Endothelial cell of umbilical vein (primary cell): ENCODE data around the gene ROCK2. TPM values are rescaled to one million over a fixed set of nuclear protein-coding genes. Genes with fewer than 3 reads are reported as not detected.

ENCODE experiments used
- BruUV-seq: library from RNA; stranded (reverse); fragments of 400-500 nt; replicated peaks from 2 replicates; lab custom pipeline; 2021; lab: Mats Ljungman, UMichigan
- CTCF ChIA-PET: fragments of 300-600, 350-600 bp; sonication (Branson Sonifier 250); formaldehyde crosslinking; loops from one replicate; lab custom pipeline; 2021; ENCODE audit warnings: antibody characterized with exemption, inconsistent platforms; lab: Charles Lee
- POLR2A ChIA-PET: fragments of 300-600, 350-600 bp; sonication (Branson Sonifier 250); formaldehyde crosslinking; loops from one replicate; lab custom pipeline; 2021; ENCODE audit warnings: antibody characterized with exemption, inconsistent platforms; lab: Charles Lee
- DNase-seq: peaks from one replicate; pipeline ENCODE4 v3.0.0-alpha.2; 2011; ENCODE audit warnings: low read depth, low spot score
- FAIRE-seq: peaks from 2 replicates; lab custom pipeline; 2011; peaks lifted over from hg19 to GRCh38; lab: Jason Lieb, UNC
- H2AFZ ChIP-seq: 2 replicates; pipeline ENCODE4 v1.6.0; 2012; ENCODE audit warnings: low read depth, low read length, control low read depth, inconsistent platforms
- H3K27ac ChIP-seq: 2 replicates; pipeline ENCODE4 v1.5.1; 2011; ENCODE audit warnings: low read depth, mild to moderate bottlenecking, control low read depth, low read length, moderate library complexity; ENCODE audit not compliant: insufficient read depth
- H3K27me3 ChIP-seq, 2 experiments: 2 replicates each; pipeline versions ENCODE4 v1.6.0 to v1.6.1; 2011; ENCODE audit warnings: low read length in 2 of 2, mixed read lengths in 1 of 2; ENCODE audit not compliant: control insufficient read depth in 2 of 2, insufficient read depth in 2 of 2
- H3K36me3 ChIP-seq, 2 experiments: 2 replicates in 1 of 2; 3 replicates in 1 of 2; pipeline ENCODE4 v1.5.1; 2011; ENCODE audit warnings: low read length in 2 of 2, mild to moderate bottlenecking in 1 of 2, moderate library complexity in 1 of 2; ENCODE audit not compliant: control insufficient read depth in 2 of 2, insufficient read depth in 2 of 2; ENCODE audit errors: extremely low read depth in 1 of 2
- H3K4me1 ChIP-seq: 3 replicates; pipeline ENCODE4 v1.5.1; 2011; ENCODE audit warnings: mild to moderate bottlenecking, low read length; ENCODE audit not compliant: control insufficient read depth, insufficient read depth; ENCODE audit errors: extremely low read depth
- H3K4me2 ChIP-seq: 2 replicates; pipeline ENCODE4 v1.6.1; 2011; ENCODE audit warnings: low read length, control low read depth, mixed read lengths; ENCODE audit not compliant: insufficient read depth
- H3K4me3 ChIP-seq, 3 experiments: fragments of 200-600 bp in 1 of 3; sonication (generic), shearing (Covaris generic) in 1 of 3; replicated peaks in 1 of 3; 2 replicates each; pipeline ENCODE4 v1.5.1; 2011 to 2016; ENCODE audit warnings: control low read depth in 3 of 3, low read length in 3 of 3, mild to moderate bottlenecking in 2 of 3, inconsistent platforms in 1 of 3, low read depth in 1 of 3, moderate library complexity in 1 of 3; ENCODE audit not compliant: insufficient read depth in 1 of 3
- H3K79me2 ChIP-seq: 2 replicates; pipeline ENCODE4 v1.6.0; 2012; ENCODE audit warnings: low read length, inconsistent platforms; ENCODE audit not compliant: control insufficient read depth, insufficient read depth
- H3K9ac ChIP-seq: replicated peaks from 2 replicates; pipeline ENCODE3; 2011; ENCODE audit warnings: low read length, control low read depth; ENCODE audit not compliant: insufficient read depth; ENCODE audit errors: extremely low read depth
- H3K9me1 ChIP-seq: replicated peaks from 3 replicates; pipeline ENCODE4 v1.6.0; 2011; ENCODE audit warnings: mild to moderate bottlenecking, low read length; ENCODE audit not compliant: control insufficient read depth, insufficient read depth; ENCODE audit errors: extremely low read depth
- H3K9me3 ChIP-seq: replicated peaks from 2 replicates; pipeline ENCODE4 v1.5.1; 2012; ENCODE audit warnings: low read length, inconsistent platforms; ENCODE audit not compliant: control insufficient read depth, insufficient read depth
- H4K20me1 ChIP-seq: replicated peaks from 2 replicates; pipeline ENCODE3; 2011; ENCODE audit warnings: mild to moderate bottlenecking, low read length; ENCODE audit not compliant: control insufficient read depth, insufficient read depth; ENCODE audit errors: extremely low read depth
- CTCF ChIP-seq, 2 donors: IDR thresholded peaks; 1 replicate in 1 of 2; 2 replicates in 1 of 2; pipeline ENCODE4 v1.5.1; 2011; ENCODE audit warnings: low read length in 2 of 2, mild to moderate bottlenecking in 2 of 2, moderate library complexity in 2 of 2, control low read depth in 1 of 2, inconsistent platforms in 1 of 2, low read depth in 1 of 2; ENCODE audit not compliant: insufficient read depth in 1 of 2; ENCODE audit errors: extremely low read depth in 1 of 2
- EZH2 ChIP-seq: IDR thresholded peaks from 2 replicates; pipeline ENCODE4 v1.6.1; 2012; ENCODE audit warnings: borderline replicate concordance, low read depth, mild to moderate bottlenecking, moderate library complexity, low read length, inconsistent platforms; ENCODE audit not compliant: severe bottlenecking
- FOS ChIP-seq: IDR thresholded peaks from 2 replicates; pipeline ENCODE4 v1.6.1; 2011; ENCODE audit warnings: mild to moderate bottlenecking, low read length, moderate library complexity, borderline replicate concordance; ENCODE audit not compliant: insufficient read depth
- GATA2 ChIP-seq: IDR thresholded peaks from 2 replicates; pipeline ENCODE4 v1.7.0; 2011; ENCODE audit warnings: low read depth, mild to moderate bottlenecking, moderate library complexity, mixed read lengths, low read length; ENCODE audit not compliant: insufficient read length, insufficient read depth
- JUN ChIP-seq: IDR thresholded peaks from 2 replicates; pipeline ENCODE4 v1.6.1; 2011; ENCODE audit warnings: borderline replicate concordance, low read depth; ENCODE audit not compliant: insufficient read length, insufficient read depth
- MYC ChIP-seq: IDR thresholded peaks from one replicate; pipeline ENCODE4 v1.6.1; 2011; ENCODE audit warnings: mild to moderate bottlenecking, low read depth, low read length
- POLR2A ChIP-seq: IDR thresholded peaks from 2 replicates; pipeline ENCODE4 v1.6.1; 2012; ENCODE audit warnings: low read depth, mild to moderate bottlenecking, control low read depth, low read length
- POLR2AphosphoS5 ChIP-seq: IDR thresholded peaks from 2 replicates; pipeline ENCODE4 v1.6.1; 2012; ENCODE audit warnings: low read depth, mild to moderate bottlenecking, control low read depth, low read length, moderate library complexity; ENCODE audit not compliant: insufficient read depth
- dilution Hi-C: fragments of 300-500 bp; cut with MboI; formaldehyde crosslinking; loops from one replicate; pipeline ENCODE4 v1.15.0; 2019; ENCODE audit warnings: low sequenced_read_pairs; ENCODE audit not compliant: extremely low pct_ligation_motif_present
- intact Hi-C: fragments of 100-400 bp; cut with micrococcal nuclease; formaldehyde crosslinking; loops from one replicate; pipeline ENCODE4 v1.10.0; 2022
- polyA plus RNA-seq, 4 experiments: library from polyadenylated mRNA; depleted of rRNA in 3 of 4; stranded (reverse) in 3 of 4; unstranded in 1 of 4; fragments of >200 nt; gene quantifications; 2 replicates each; pipeline versions ENCODE4 v1.2.1 to v1.2.3, GENCODE V29; 2011 to 2012; ENCODE audit warnings: missing spikeins in 1 of 4
- total RNA-seq: library from RNA; stranded (reverse); gene quantifications from 2 replicates; pipeline ENCODE4 v1.2.3, GENCODE V29; 2021
- TF ChIP-seq, protein P1 (sequence below): IDR thresholded peaks from 2 replicates; pipeline ENCODE4 v1.6.1; 2011; ENCODE audit not compliant: insufficient read depth, insufficient read length

Gene ROCK2
- total and polyA plus RNA-seq, 2 donors (not counting 3 experiments of a cell fraction or from before 2014, with no cell fraction given), result 5.2 to 56.5 TPM

GRCh38 chr2:11319939-11320338, 24.5 kb downstream of the ROCK2 start:
- DNase-seq (no peak), FAIRE-seq (no peak)
- no peaks in the 10 kb centered on the region for H3K9me3 ChIP-seq
- peaks cover 8% of the 10 kb centered on the region for H4K20me1 ChIP-seq
- H3K79me2 ChIP-seq, result peaks cover 73% of the 10 kb centered on the region
- H3K27ac ChIP-seq, result no peak overlapping the region
- H3K4me1 ChIP-seq, result no peaks in the 10 kb centered on the region
- dilution Hi-C loops, result no loop called here
- no peaks in the 10 kb centered on the region for H3K27me3 ChIP-seq
- no peak overlapping the region for H3K4me3 ChIP-seq
- H3K36me3 ChIP-seq, result no peaks in the 10 kb centered on the region
- intact Hi-C loops, result no loop called here
- no peak overlapping the region for H2AFZ ChIP-seq
- CTCF ChIA-PET, result interaction anchor here (0.9 to 2.3 kb wide), 7 partner anchors 9 to 92 kb away, joined by 3 to 15 read pairs (median 5); partner anchors contain the start of gene ROCK2
- no peak overlapping the region for H3K4me2 ChIP-seq
- H3K9me1 ChIP-seq, result no peaks in the 10 kb centered on the region
- no TSS peak for BruUV-seq
- TF ChIP-seq MYC (no peak), FOS (no peak), POLR2AphosphoS5 (no peak), EZH2 (no peak), GATA2 (no peak), JUN (no peak), POLR2A (no peak), CTCF (IDR thresholded peaks at IDR 0.05; ENCODE audit: extremely low read depth in 1 of 2, insufficient read depth in 1 of 2, low read depth in 1 of 2, low read length in 2 of 2) (no peak)
- TF ChIP-seq, protein P1, sequence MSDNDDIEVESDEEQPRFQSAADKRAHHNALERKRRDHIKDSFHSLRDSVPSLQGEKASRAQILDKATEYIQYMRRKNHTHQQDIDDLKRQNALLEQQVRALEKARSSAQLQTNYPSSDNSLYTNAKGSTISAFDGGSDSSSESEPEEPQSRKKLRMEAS, result no peak
- POLR2A ChIA-PET, result no interaction called here
- H3K9ac ChIP-seq, result no peak overlapping the region
